HepG2 (cell line): ENCODE measurements around the gene PDCD2.

Source experiments
- JUND ChIP-seq: sonication (generic); formaldehyde crosslinking; IDR thresholded peaks from 2 replicates; pipeline ENCODE4 v1.8.0; 2022; ENCODE audit warnings: mild to moderate bottlenecking, missing genetic modification reagents
- MAX ChIP-seq: IDR thresholded peaks from 2 replicates; pipeline ENCODE4 v1.6.1; 2012; ENCODE audit warnings: inconsistent platforms

DNA sequence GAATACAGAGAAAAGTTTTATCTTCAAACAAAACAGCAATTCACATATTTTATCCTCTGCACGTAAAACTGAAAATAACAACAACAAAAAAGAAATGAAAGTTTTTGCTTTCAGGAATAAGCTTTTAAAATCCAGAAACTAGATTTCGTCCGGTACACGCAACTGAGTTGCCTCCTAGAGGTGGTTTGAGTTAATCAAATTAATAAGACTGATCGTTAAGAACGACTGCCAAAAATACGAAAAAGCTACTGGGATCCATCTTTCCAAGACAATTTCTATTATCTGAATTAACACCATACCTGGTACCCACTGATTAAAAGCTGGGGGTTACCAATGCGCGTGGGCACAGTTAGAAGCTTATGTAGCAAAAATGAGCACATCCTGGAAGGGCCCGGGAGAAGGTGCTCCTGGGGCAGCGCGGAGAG is 669 bp downstream of the PDCD2 start:
- no peak for TF ChIP-seq JUND (CRISPR knock-in tag)
- no peak for TF ChIP-seq MAX
